ENCODE measurements around the gene PIP4K2C. TPM values are rescaled to one million over a fixed set of nuclear protein-coding genes. Genes with fewer than 3 reads are reported as not detected.

PIP4K2C gene
- total RNA-seq, result 24.7 and 93.9 TPM in 2 replicates

DNA sequence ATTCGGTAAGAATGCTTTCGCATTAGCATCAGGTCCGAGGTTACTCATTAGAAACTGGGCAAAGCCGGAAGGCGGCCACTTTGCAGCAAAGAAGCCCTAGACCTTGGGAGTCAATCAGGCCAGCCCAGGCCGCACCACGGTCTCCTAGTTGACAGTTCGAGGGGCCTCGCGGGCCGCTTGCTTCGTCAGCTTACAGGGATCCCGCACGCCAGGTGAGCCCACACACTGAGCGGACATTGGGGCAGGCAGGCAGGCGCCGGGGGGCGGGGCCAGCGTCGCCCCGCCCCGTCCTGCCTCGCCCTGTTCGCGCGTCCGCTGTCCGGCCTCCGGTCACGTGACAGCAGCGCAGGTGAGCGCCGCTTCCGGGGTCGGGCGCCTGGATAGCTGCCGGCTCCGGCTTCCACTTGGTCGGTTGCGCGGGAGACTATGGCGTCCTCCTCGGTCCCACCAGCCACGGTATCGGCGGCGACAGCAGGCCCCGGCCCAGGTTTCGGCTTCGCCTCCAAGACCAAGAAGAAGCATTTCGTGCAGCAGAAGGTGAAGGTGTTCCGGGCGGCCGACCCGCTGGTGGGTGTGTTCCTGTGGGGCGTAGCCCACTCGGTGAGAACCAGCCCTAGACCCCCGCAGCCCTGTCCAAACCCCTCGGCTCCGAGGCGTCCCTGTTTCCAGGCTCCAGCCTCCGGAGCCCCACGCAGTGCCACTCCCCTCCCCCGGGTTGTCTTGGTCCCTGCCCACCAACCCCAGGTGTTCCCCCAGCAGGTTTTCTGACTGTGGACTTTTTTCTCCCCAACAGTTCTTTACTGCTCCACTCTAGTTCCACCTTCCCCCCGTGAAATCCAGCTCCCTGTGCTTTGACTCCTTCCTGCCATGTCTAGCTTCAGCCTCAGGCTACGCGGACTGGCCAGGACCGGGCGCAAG, at the start of gene PIP4K2C:
Gene PIP4K2C, plus strand, starts transcription at position 329 of the 918 bp plus-strand sequence. Its CDS starts 98 bp downstream, at position 427.

DNA sequence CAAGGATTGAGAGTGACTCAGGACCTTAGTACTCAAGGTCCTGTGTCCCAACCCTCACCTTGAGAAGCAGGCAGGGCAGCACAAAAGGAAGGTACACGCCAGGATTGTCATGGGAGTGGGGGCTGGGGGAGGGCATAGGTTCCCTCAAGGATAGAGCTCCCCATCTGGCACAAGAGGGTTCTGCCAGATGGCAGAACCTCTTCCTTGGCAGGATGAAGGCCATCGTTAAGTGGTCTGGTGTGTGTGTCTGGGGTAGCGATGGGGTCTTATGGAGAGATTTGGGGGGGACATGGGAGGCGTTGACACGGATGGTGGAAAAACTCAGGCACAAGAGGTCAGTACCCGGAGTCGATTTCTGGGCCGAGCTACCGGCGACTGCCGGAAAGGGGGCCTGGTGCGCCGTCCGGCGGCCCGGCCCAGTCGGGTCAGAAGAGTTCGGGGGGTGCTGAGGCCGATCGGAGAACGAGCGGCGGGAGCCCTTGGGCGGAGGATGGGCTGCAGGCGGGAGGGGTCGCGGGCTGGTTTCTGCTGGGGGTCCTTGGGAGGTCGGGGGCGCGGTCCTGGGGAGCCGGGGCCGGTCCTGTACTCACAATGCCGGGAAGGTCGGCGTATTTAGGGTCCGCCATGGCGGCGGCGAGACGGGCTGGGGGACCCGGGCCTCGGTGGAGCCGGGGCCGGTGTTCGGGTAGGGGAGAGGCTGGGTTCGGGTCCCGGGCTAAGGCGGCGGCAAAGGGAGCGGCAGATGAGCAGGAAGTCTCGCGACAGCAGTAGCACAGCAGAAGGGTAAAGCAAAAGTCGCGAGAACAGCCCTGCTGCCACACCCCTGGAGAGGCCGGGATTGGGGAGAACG, 44.3 kb upstream of the PIP4K2C start, which contains the start of gene DCTN2:
Gene DCTN2, minus strand, starts transcription at position 755 of the 850 bp plus-strand sequence. Its CDS starts 129 bp downstream, at position 626.

DNA sequence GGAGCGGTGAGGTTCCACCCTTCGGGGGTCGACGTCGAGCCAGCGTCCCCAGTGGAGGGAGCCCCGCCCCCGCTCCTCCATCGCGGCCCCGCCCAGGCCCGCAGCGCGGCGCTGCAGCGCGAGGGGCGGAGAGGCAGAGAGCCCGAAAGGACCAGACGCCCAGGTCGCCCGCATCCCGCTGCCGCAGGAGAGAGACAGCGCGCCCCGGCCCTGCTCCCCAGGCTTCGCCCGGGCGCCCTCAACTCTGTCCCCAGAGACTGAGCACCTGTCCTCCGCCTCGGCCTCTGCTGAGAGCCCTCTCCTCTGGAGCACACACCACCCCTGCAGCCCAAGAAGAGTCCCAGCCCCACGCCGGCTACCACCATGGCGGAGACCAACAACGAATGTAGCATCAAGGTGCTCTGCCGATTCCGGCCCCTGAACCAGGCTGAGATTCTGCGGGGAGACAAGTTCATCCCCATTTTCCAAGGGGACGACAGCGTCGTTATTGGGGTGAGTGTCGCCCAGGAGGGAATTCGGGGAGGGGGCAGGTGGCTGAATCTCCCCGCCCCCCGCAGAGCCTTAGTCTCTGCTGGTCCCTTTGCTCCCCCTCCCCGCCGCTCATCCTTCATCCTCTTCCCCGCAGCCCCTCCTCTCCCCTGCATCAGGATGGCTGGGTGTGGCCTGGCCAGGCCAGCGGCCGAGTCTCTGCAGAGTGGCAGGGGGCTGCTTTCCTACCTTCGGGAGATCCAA, 40.9 kb upstream of the PIP4K2C start, which contains the start of gene KIF5A:
Gene KIF5A, plus strand, starts transcription at position 136 of the 732 bp plus-strand sequence. Its CDS starts 228 bp downstream, at position 364.

DNA sequence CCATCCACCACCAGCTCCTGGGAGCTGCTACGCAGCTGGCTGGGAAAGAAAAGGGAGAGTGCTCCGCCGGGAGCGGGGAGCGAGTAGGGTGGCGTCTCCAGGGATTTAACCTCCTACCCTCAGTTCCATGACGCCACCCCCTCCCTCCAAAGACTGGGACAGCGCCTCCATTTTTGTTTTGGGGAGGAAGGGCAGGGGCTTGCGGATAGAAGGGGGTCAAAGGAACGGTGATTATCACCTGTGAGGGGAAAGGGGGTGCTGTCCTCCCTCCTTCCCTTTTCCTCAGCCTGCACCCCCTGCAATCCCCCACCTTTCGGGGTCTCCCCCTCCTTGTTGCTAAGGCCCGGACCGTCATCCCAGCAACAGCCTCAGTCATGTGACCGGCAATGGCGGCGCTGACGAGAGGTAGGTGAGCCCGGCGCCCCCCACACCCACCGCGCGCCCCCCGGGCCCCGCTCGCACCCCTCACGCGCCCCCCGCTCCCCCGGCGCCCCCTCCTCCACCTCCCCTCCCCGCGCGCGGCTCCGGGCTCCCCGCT, 13.5 kb downstream of the PIP4K2C start, which contains the start of gene DTX3:
Gene DTX3, plus strand, starts transcription at position 371 of the 538 bp plus-strand sequence. CDS start 1,694 bp downstream, outside the sequence.

DNA sequence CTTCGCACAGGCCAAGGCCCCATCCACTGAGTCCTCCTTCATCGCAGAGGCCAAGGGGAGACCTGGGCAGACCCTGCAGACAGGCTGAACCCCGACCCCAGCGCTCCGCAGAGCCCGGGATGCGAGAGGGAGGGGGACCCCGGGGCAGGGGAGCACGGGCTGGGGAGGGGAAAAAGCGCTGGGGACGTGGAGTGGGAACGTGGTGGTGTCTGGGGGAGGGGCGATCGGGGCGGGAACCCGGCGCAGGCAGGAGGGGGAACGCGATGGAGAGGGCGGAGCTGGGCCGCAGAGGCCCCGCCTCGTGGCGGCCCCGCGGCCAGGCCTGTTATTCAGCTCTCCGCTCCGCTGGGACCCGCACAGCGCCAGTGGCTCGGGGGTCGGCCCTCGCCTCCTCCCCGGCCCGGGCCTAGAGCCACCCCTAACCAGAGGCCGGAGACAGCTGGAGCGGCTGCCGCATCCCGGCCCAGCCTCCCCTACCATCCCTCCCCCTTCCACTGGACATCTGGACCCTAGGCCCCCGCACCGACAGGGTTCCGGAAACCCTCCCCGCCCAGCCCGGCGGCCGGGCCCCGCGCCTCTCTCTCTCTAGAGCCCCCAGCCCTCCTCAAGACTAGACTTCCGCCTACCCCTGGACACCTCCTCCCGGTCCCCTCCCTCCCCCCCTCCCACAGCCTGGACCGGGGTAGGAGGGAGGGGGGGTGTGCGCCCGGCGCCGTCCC, 20.3 kb downstream of the PIP4K2C start, which contains the start of gene ARHGEF25:
Gene ARHGEF25, plus strand, starts transcription at position 328 of the 719 bp plus-strand sequence. CDS start 460 bp downstream, outside the sequence.

DNA sequence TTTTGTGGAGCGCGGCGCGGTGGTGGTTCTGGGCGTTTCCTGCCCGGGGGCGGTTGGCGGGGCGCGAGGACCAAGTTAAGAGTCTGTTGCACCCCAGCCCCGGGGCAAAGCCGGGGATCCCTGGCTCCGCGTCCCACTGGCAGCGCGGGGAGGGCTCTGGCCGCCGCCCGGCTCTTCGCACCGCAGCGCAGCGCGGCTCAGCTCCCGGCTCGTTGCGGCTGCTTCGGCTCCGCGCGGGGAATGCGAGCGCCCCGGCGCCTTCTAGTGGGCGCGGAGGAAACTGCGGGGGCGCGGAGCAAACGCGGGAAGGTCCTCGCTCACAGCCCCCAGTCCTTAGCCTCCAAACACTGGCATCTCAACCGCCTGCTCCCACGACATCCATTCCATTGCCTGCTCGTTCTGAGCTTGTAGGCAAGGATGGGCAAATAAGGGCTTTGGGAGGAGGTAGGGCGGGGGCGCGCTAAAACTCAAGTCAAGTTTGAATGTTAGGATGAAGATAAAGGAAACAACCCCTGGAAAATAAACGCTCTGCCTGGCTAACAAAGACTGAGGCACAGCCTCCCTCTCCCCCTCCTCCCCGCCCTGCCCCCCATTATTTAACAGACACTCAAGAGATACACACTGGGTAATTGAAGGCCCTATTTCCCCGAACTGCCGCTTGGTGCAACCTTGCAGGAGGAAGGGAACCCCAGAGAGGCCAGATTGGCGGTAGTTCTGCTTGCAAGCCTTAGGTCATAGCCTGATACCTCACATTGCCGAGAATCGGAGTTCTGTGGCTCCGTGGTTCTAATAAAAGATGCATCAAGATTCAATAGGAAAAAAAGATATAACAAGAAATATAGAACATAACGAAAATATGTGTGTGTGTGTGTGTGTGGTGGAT, 42.2 kb downstream of the PIP4K2C start, which contains the start of gene B4GALNT1:
Gene B4GALNT1, minus strand, starts transcription at position 244 of the 883 bp plus-strand sequence. CDS start 1,069 bp downstream, outside the sequence.

Other genes starting within 250 kb of the PIP4K2C start
- gene R3HDM2, start 160.1 kb upstream of the PIP4K2C start, total RNA-seq, result 16.3 and 20.4 TPM in 2 replicates
- gene INHBC, start 156.4 kb upstream of the PIP4K2C start, total RNA-seq, result not detected in 2 replicates
- gene INHBE, start 135.9 kb upstream of the PIP4K2C start, total RNA-seq, result not detected in 2 replicates
- gene GLI1, start 131.4 kb upstream of the PIP4K2C start, total RNA-seq, result 0.39 and 0.76 TPM in 2 replicates
- under 0.01 TPM in 1 of 2 replicates, not detected in the other for gene ARHGAP9, start 111.3 kb upstream of the PIP4K2C start, total RNA-seq
- gene MARS1, start 103.1 kb upstream of the PIP4K2C start, total RNA-seq, result 64.0 and 144 TPM in 2 replicates
- gene DDIT3, start 70.7 kb upstream of the PIP4K2C start, total RNA-seq, result 9.5 and 20.0 TPM in 2 replicates
- 9.1 and 9.4 TPM in 2 replicates for gene MBD6, start 68.4 kb upstream of the PIP4K2C start, total RNA-seq
- gene DCTN2, start 44.0 kb upstream of the PIP4K2C start, total RNA-seq, result 127 and 153 TPM in 2 replicates
- gene KIF5A, start 41.1 kb upstream of the PIP4K2C start, total RNA-seq, result under 0.01 and 0.11 TPM in 2 replicates
- 16.1 and 20.0 TPM in 2 replicates for gene DTX3, start 13.6 kb downstream of the PIP4K2C start, total RNA-seq
- gene ARHGEF25, start 20.2 kb downstream of the PIP4K2C start, total RNA-seq, result 6.0 and 22.4 TPM in 2 replicates
- 0.22 and 0.39 TPM in 2 replicates for gene B4GALNT1, start 42.0 kb downstream of the PIP4K2C start, total RNA-seq
- gene OS9, start 102.9 kb downstream of the PIP4K2C start, total RNA-seq, result 214 and 236 TPM in 2 replicates
- 0.33 and 0.39 TPM in 2 replicates for gene AGAP2, start 147.6 kb downstream of the PIP4K2C start, total RNA-seq
- gene TSPAN31, start 153.8 kb downstream of the PIP4K2C start, total RNA-seq, result 51.8 and 80.0 TPM in 2 replicates
- gene CDK4, start 161.1 kb downstream of the PIP4K2C start, total RNA-seq, result 150 and 200 TPM in 2 replicates
- 1.8 and 2.0 TPM in 2 replicates for gene MARCHF9, start 163.9 kb downstream of the PIP4K2C start, total RNA-seq
- 2.9 and 3.9 TPM in 2 replicates for gene CYP27B1, start 175.9 kb downstream of the PIP4K2C start, total RNA-seq
- 4.7 and 6.6 TPM in 2 replicates for gene METTL1, start 180.9 kb downstream of the PIP4K2C start, total RNA-seq
- gene EEF1AKMT3, start 181.4 kb downstream of the PIP4K2C start, total RNA-seq, result 6.3 and 6.6 TPM in 2 replicates
- gene TSFM, start 191.6 kb downstream of the PIP4K2C start, total RNA-seq, result 10.6 and 12.3 TPM in 2 replicates
- gene AVIL, start 227.5 kb downstream of the PIP4K2C start, total RNA-seq, result 1.1 and 2.7 TPM in 2 replicates

Measured in placental epithelial cell (primary cell).